ENCODE data around the gene CDH23. TPM values are rescaled to one million over a fixed set of nuclear protein-coding genes. Genes with fewer than 3 reads are reported as not detected.

CDH23 gene
- total and polyA plus RNA-seq, 10 of the 15 experiments (the other 5 are each of a cell fraction or from before 2014, with no cell fraction given): 0.09 to 0.40 (median 0.15) TPM; not detected in 1

GRCh38 chr10:71598621-71599055, 201.9 kb downstream of the CDH23 start:
- no peak for TF ChIP-seq SMARCA5 (IDR thresholded peaks at IDR 0.05)
- no peak for TF ChIP-seq IRF4 (IDR thresholded peaks at IDR 0.05; ENCODE audit: low read depth, low read length)
- TF ChIP-seq RAD51 (IDR thresholded peaks at IDR 0.05): no peak
- TF ChIP-seq YBX1 (IDR thresholded peaks at IDR 0.05): no peak
- TF ChIP-seq, protein P1, sequence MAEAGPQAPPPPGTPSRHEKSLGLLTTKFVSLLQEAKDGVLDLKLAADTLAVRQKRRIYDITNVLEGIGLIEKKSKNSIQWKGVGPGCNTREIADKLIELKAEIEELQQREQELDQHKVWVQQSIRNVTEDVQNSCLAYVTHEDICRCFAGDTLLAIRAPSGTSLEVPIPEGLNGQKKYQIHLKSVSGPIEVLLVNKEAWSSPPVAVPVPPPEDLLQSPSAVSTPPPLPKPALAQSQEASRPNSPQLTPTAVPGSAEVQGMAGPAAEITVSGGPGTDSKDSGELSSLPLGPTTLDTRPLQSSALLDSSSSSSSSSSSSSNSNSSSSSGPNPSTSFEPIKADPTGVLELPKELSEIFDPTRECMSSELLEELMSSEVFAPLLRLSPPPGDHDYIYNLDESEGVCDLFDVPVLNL (IDR thresholded peaks at IDR 0.05; ENCODE audit: low read depth, low read length): no peak
- no peak for TF ChIP-seq NR2C2 (IDR thresholded peaks at IDR 0.05; ENCODE audit: borderline replicate concordance, control insufficient read depth, insufficient read length, low read depth)
- TF ChIP-seq RCOR1 (conservative IDR thresholded peaks at IDR 0.05; ENCODE audit: low read depth, low read length): no peak
- no peak for TF ChIP-seq MXI1 (IDR thresholded peaks at IDR 0.05; ENCODE audit: low read depth, low read length)
- TF ChIP-seq SMC3 (IDR thresholded peaks at IDR 0.05; ENCODE audit: borderline replicate concordance, low read length): no peak
- no peak for TF ChIP-seq FOXK2 (IDR thresholded peaks at IDR 0.05)
- TF ChIP-seq EGR1 (IDR thresholded peaks at IDR 0.05; ENCODE audit: borderline replicate concordance in 1 of 2, low read depth in 2 of 2, low read length in 2 of 2): no peak
- TF ChIP-seq PKNOX1 (IDR thresholded peaks at IDR 0.05): no peak
- TF ChIP-seq HCFC1 (IDR thresholded peaks at IDR 0.05; ENCODE audit: low read length): no peak
- no peak for TF ChIP-seq NFIC (IDR thresholded peaks at IDR 0.05; ENCODE audit: low read depth, low read length)
- TF ChIP-seq TBL1XR1 (IDR thresholded peaks at IDR 0.05; ENCODE audit: low read depth, low read length): no peak
- no peak for TF ChIP-seq ZNF622 (IDR thresholded peaks at IDR 0.05)
- no peak for TF ChIP-seq MYC (IDR thresholded peaks at IDR 0.05; ENCODE audit: insufficient read depth, insufficient read length, insufficient replicate concordance, low read length, severe bottlenecking)
- no peak for TF ChIP-seq IKZF1 (conservative IDR thresholded peaks at IDR 0.05)
- no peak for TF ChIP-seq ZNF592 (IDR thresholded peaks at IDR 0.05)
- no peak for TF ChIP-seq POU2F2 (IDR thresholded peaks at IDR 0.05; ENCODE audit: borderline replicate concordance, low read depth, low read length)
- Histone ChIP-seq H3K9ac (ENCODE audit: control insufficient read depth, insufficient read depth, low read length) (no peak overlapping the region), H3K4me1 (ENCODE audit: control insufficient read depth, insufficient read depth, low read length) (no peaks in the 10 kb centered on the region), H4K20me1 (ENCODE audit: control insufficient read depth, insufficient read depth) (no peaks in the 10 kb centered on the region), H3K4me3 (no peak overlapping the region), H3K4me2 (ENCODE audit: control insufficient read depth, insufficient read depth) (no peak overlapping the region), H2AFZ (ENCODE audit: control insufficient read depth, low read depth, low read length) (no peak overlapping the region), H3K79me2 (ENCODE audit: control insufficient read depth, insufficient read depth, low read length) (no peaks in the 10 kb centered on the region), H3K27me3 (replicated peaks in 1 of 2; ENCODE audit: control insufficient read depth in 2 of 2, insufficient read depth in 2 of 2, low read length in 1 of 2) (no peaks in the 10 kb centered on the region), H3K27ac (ENCODE audit: control insufficient read depth, insufficient read depth) (no peak overlapping the region), H3K9me3 (replicated peaks; ENCODE audit: control insufficient read depth, insufficient read depth, low read length) (no peaks in the 10 kb centered on the region), H3K36me3 (ENCODE audit: control insufficient read depth in 2 of 2, insufficient read depth in 2 of 2, low read length in 1 of 2) (no peaks in the 10 kb centered on the region)
- BruUV-seq (replicated peaks): no TSS peak
- no peak for DNase-seq (ENCODE audit: low read depth, low spot score)
- ChIA-PET SMC1A (ENCODE audit: uncharacterized antibody, unreplicated experiment) (interaction anchor here (1.1 kb wide), 1 partner anchor 109 kb away, joined by 3 read pairs; no protein-coding TSS in a partner anchor), CTCF (interaction anchor here (1.0 to 3.0 kb wide), 4 partner anchors 11 to 298 kb away, joined by 3 to 16 read pairs (median 4); no protein-coding TSS in a partner anchor), RAD21 (ENCODE audit: unreplicated experiment) (interaction anchor here (1.5 kb wide), 1 partner anchor 108 kb away, joined by 3 read pairs; no protein-coding TSS in a partner anchor), POLR2A (no interaction called here)
- no peak for ATAC-seq
- WGBS (ENCODE audit: insufficient coverage, insufficient replicate concordance, low lambda C conversion rate, missing lambda C conversion rate): 42% methylated on average over 10 of the region's 10 CpGs
- in situ Hi-C loops (cut with MboI) (no loop called here), intact Hi-C loops (cut with micrococcal nuclease; ENCODE audit: unreplicated experiment) (no loop called here)
- FAIRE-seq: no peak

Data from GM12878 (cell line).